ENCODE data around the gene LDHAL6A. TPM values are rescaled to one million over a fixed set of nuclear protein-coding genes. Genes with fewer than 3 reads are reported as not detected.

The LDHAL6A gene
- total RNA-seq, 1 donor from 2014 or later = not detected

- Mint-ChIP-seq H3K9me3 (ENCODE audit: low read depth) (no peaks in the 10 kb centered on the region), H3K27ac (no peak overlapping the region), H3K4me3 (ENCODE audit: low read depth) (no peak overlapping the region), H3K27me3 (no peaks in the 10 kb centered on the region), H3K4me1 (ENCODE audit: low read depth) (no peaks in the 10 kb centered on the region), H3K36me3 (ENCODE audit: insufficient read depth) (peaks cover 33% of the 10 kb centered on the region)
- no peak for DNase-seq (ENCODE audit: low spot score, unreplicated experiment)
- TF ChIP-seq CTCF (IDR thresholded peaks at IDR 0.05; ENCODE audit: unreplicated experiment) = no peak
Observed at GRCh38 chr11:18501629-18502028, 46.0 kb downstream of the LDHAL6A start.

GRCh38 chr11:18502352-18502751, 46.7 kb downstream of the LDHAL6A start:
- H3K4me1 Mint-ChIP-seq (ENCODE audit: low read depth) = no peaks in the 10 kb centered on the region
- no peaks in the 10 kb centered on the region for H3K9me3 Mint-ChIP-seq (ENCODE audit: low read depth)
- H3K27ac Mint-ChIP-seq = peak overlapping the region; percentile 35
- peaks cover 33% of the 10 kb centered on the region for H3K36me3 Mint-ChIP-seq (ENCODE audit: insufficient read depth)
- no peak for DNase-seq (ENCODE audit: low spot score, unreplicated experiment)
- no peaks in the 10 kb centered on the region for H3K27me3 Mint-ChIP-seq
- no peak overlapping the region for H3K4me3 Mint-ChIP-seq (ENCODE audit: low read depth)
- no peak for TF ChIP-seq CTCF (IDR thresholded peaks at IDR 0.05; ENCODE audit: unreplicated experiment)

GRCh38 chr11:18521122-18521521, 65.5 kb downstream of the LDHAL6A start:
- H3K27me3 Mint-ChIP-seq = no peaks in the 10 kb centered on the region
- H3K4me3 Mint-ChIP-seq (ENCODE audit: low read depth) = no peak overlapping the region
- H3K36me3 Mint-ChIP-seq (ENCODE audit: insufficient read depth) = peaks cover 7% of the 10 kb centered on the region
- H3K4me1 Mint-ChIP-seq (ENCODE audit: low read depth) = peaks cover 7% of the 10 kb centered on the region
- no peak for DNase-seq (ENCODE audit: low spot score, unreplicated experiment)
- H3K27ac Mint-ChIP-seq = no peak overlapping the region
- H3K9me3 Mint-ChIP-seq (ENCODE audit: low read depth) = no peaks in the 10 kb centered on the region
- no peak for TF ChIP-seq CTCF (IDR thresholded peaks at IDR 0.05; ENCODE audit: unreplicated experiment)

GRCh38 chr11:18522388-18522787, 66.7 kb downstream of the LDHAL6A start:
- peak; percentile 30 for TF ChIP-seq CTCF (IDR thresholded peaks at IDR 0.05; ENCODE audit: unreplicated experiment)
- H3K36me3 Mint-ChIP-seq (ENCODE audit: insufficient read depth) = peaks cover 7% of the 10 kb centered on the region
- no peaks in the 10 kb centered on the region for H3K9me3 Mint-ChIP-seq (ENCODE audit: low read depth)
- H3K4me1 Mint-ChIP-seq (ENCODE audit: low read depth) = peaks cover 11% of the 10 kb centered on the region
- DNase-seq (ENCODE audit: low spot score, unreplicated experiment) = no peak
- no peak overlapping the region for H3K4me3 Mint-ChIP-seq (ENCODE audit: low read depth)
- H3K27me3 Mint-ChIP-seq = no peaks in the 10 kb centered on the region
- no peak overlapping the region for H3K27ac Mint-ChIP-seq

GRCh38 chr11:18523084-18523483, 67.4 kb downstream of the LDHAL6A start:
- H3K9me3 Mint-ChIP-seq (ENCODE audit: low read depth) = no peaks in the 10 kb centered on the region
- no peak overlapping the region for H3K4me3 Mint-ChIP-seq (ENCODE audit: low read depth)
- DNase-seq (ENCODE audit: low spot score, unreplicated experiment) = no peak
- peaks cover 15% of the 10 kb centered on the region for H3K4me1 Mint-ChIP-seq (ENCODE audit: low read depth)
- no peak for TF ChIP-seq CTCF (IDR thresholded peaks at IDR 0.05; ENCODE audit: unreplicated experiment)
- peaks cover 6% of the 10 kb centered on the region for H3K36me3 Mint-ChIP-seq (ENCODE audit: insufficient read depth)
- H3K27ac Mint-ChIP-seq = no peak overlapping the region
- H3K27me3 Mint-ChIP-seq = no peaks in the 10 kb centered on the region
